Measurements from ENCODE around the gene DCTN1. TPM values are rescaled to one million over a fixed set of nuclear protein-coding genes. Genes with fewer than 3 reads are reported as not detected.

Gene DCTN1
- total RNA-seq, 1 experiment from 2014 or later: 139 TPM

GRCh38 chr2:74372674-74373073 lies 7.4 kb downstream of the DCTN1 start:
- Histone ChIP-seq H3K4me1 (no peaks in the 10 kb centered on the region), H3K4me3 (ENCODE audit: low read depth, low read length) (no peak overlapping the region), H3K27me3 (replicated peaks; ENCODE audit: control insufficient read depth, insufficient read depth, low read length) (no peaks in the 10 kb centered on the region), H3K9me3 (no peaks in the 10 kb centered on the region), H3K36me3 (ENCODE audit: control insufficient read depth, insufficient read depth, low read length) (peaks cover 3% of the 10 kb centered on the region)
- Mint-ChIP-seq H3K27me3 (ENCODE audit: insufficient read depth, unreplicated experiment) (no peaks in the 10 kb centered on the region), H3K36me3 (ENCODE audit: insufficient read depth, unreplicated experiment) (peaks cover 29% of the 10 kb centered on the region), H3K4me3 (ENCODE audit: unreplicated experiment) (no peak overlapping the region), H3K27ac (ENCODE audit: unreplicated experiment) (no peak overlapping the region), H3K9me3 (ENCODE audit: unreplicated experiment) (no peaks in the 10 kb centered on the region), H3K4me1 (ENCODE audit: low read depth, unreplicated experiment) (no peaks in the 10 kb centered on the region)
- no TSS peak for BruUV-seq (replicated peaks)
- no peak for TF ChIP-seq CTCF (IDR thresholded peaks at IDR 0.05; ENCODE audit: insufficient read depth in 1 of 2, low read depth in 1 of 2, low read length in 1 of 2, severe bottlenecking in 1 of 2, unreplicated experiment in 1 of 2)
- no peak for DNase-seq
- intact Hi-C loops (cut with micrococcal nuclease; ENCODE audit: unreplicated experiment): no loop called here
- POLR2A ChIA-PET: no interaction called here
- CTCF ChIA-PET: no interaction called here

GRCh38 chr2:74371421-74371820 lies 8.7 kb downstream of the DCTN1 start:
- no TSS peak for BruUV-seq (replicated peaks)

GRCh38 chr2:74369976-74370375 lies 10.1 kb downstream of the DCTN1 start:
- no peak for DNase-seq
- BruUV-seq (replicated peaks): no TSS peak
- Mint-ChIP-seq H3K27ac (ENCODE audit: unreplicated experiment) (no peak overlapping the region), H3K27me3 (ENCODE audit: insufficient read depth, unreplicated experiment) (no peaks in the 10 kb centered on the region), H3K9me3 (ENCODE audit: unreplicated experiment) (no peaks in the 10 kb centered on the region), H3K4me3 (ENCODE audit: unreplicated experiment) (no peak overlapping the region), H3K4me1 (ENCODE audit: low read depth, unreplicated experiment) (no peaks in the 10 kb centered on the region), H3K36me3 (ENCODE audit: insufficient read depth, unreplicated experiment) (peaks cover 33% of the 10 kb centered on the region)
- no peaks in the 10 kb centered on the region for H3K27me3 ChIP-seq (replicated peaks; ENCODE audit: control insufficient read depth, insufficient read depth, low read length)
- H3K4me1 ChIP-seq: no peaks in the 10 kb centered on the region
- ChIA-PET POLR2A (no interaction called here), CTCF (no interaction called here)
- H3K9me3 ChIP-seq: no peaks in the 10 kb centered on the region
- peaks cover 3% of the 10 kb centered on the region; the same call in 1 of the 2 replicates for H3K36me3 ChIP-seq (ENCODE audit: control insufficient read depth, insufficient read depth, low read length)
- intact Hi-C loops (cut with micrococcal nuclease; ENCODE audit: unreplicated experiment): no loop called here
- H3K4me3 ChIP-seq (ENCODE audit: low read depth, low read length): no peak overlapping the region
- no peak for TF ChIP-seq CTCF (IDR thresholded peaks at IDR 0.05; ENCODE audit: insufficient read depth in 1 of 2, low read depth in 1 of 2, low read length in 1 of 2, severe bottlenecking in 1 of 2, unreplicated experiment in 1 of 2)

More at GRCh38 chr2:74371421-74371820, 8.7 kb downstream of the DCTN1 start:
- CTCF ChIA-PET: no interaction called here
- Mint-ChIP-seq H3K9me3 (ENCODE audit: unreplicated experiment) (no peaks in the 10 kb centered on the region), H3K4me3 (ENCODE audit: unreplicated experiment) (no peak overlapping the region), H3K4me1 (ENCODE audit: low read depth, unreplicated experiment) (no peaks in the 10 kb centered on the region), H3K27ac (ENCODE audit: unreplicated experiment) (no peak overlapping the region), H3K36me3 (ENCODE audit: insufficient read depth, unreplicated experiment) (peaks cover 28% of the 10 kb centered on the region), H3K27me3 (ENCODE audit: insufficient read depth, unreplicated experiment) (no peaks in the 10 kb centered on the region)
- Histone ChIP-seq H3K4me3 (ENCODE audit: low read depth, low read length) (no peak overlapping the region), H3K9me3 (no peaks in the 10 kb centered on the region), H3K36me3 (ENCODE audit: control insufficient read depth, insufficient read depth, low read length) (peaks cover 3% of the 10 kb centered on the region; the same call in 1 of the 2 replicates), H3K4me1 (no peaks in the 10 kb centered on the region), H3K27me3 (replicated peaks; ENCODE audit: control insufficient read depth, insufficient read depth, low read length) (no peaks in the 10 kb centered on the region)
- POLR2A ChIA-PET: no interaction called here
- intact Hi-C loops (cut with micrococcal nuclease; ENCODE audit: unreplicated experiment): no loop called here
- TF ChIP-seq CTCF (IDR thresholded peaks at IDR 0.05; ENCODE audit: insufficient read depth in 1 of 2, low read depth in 1 of 2, low read length in 1 of 2, severe bottlenecking in 1 of 2, unreplicated experiment in 1 of 2): no peak
- no peak for DNase-seq

Data from Caco-2 (cell line).